D721Med (cell line): ENCODE results near the gene GRIN2A.

ENCODE experiments used
- DNase-seq: peaks from one replicate; pipeline ENCODE4 v3.0.0; 2011; ENCODE audit warnings: low spot score; ENCODE audit not compliant: insufficient read length
- FAIRE-seq: peaks from 2 replicates; lab custom pipeline; 2011; peaks lifted over from hg19 to GRCh38; lab: Jason Lieb, UNC
- CTCF ChIP-seq: IDR thresholded peaks from 2 replicates; pipeline ENCODE4 v1.5.1; 2012; ENCODE audit warnings: mild to moderate bottlenecking, control low read depth; ENCODE audit not compliant: insufficient read depth; ENCODE audit errors: missing control alignments

GRIN2A gene

GRCh38 chr16:9817586-9817985 lies 364.6 kb downstream of the GRIN2A start:
- TF ChIP-seq CTCF, result no peak
- DNase-seq, result no peak
- no peak for FAIRE-seq

- DNase-seq (no peak), FAIRE-seq (no peak)
- TF ChIP-seq CTCF, result no peak
Observed at GRCh38 chr16:9816644-9817043, 365.6 kb downstream of the GRIN2A start.

GRCh38 chr16:9813665-9814064 lies 368.6 kb downstream of the GRIN2A start:
- no peak for TF ChIP-seq CTCF
- FAIRE-seq, result no peak
- DNase-seq, result no peak

- no peak for DNase-seq
- FAIRE-seq, result no peak
- TF ChIP-seq CTCF, result no peak
Observed at GRCh38 chr16:9808210-9808609, 374.0 kb downstream of the GRIN2A start.

- no peak for TF ChIP-seq CTCF
- DNase-seq (no peak), FAIRE-seq (no peak)
Observed at GRCh38 chr16:9807302-9807701, 374.9 kb downstream of the GRIN2A start.

- no peak for FAIRE-seq
- DNase-seq, result no peak
- no peak for TF ChIP-seq CTCF
Observed at GRCh38 chr16:9805109-9805508, 377.1 kb downstream of the GRIN2A start.

- DNase-seq, result no peak
Observed at GRCh38 chr16:9802160-9802559, 380.1 kb downstream of the GRIN2A start.

More at GRCh38 chr16:9802160-9802559, 380.1 kb downstream of the GRIN2A start:
- no peak for TF ChIP-seq CTCF
- no peak for FAIRE-seq
